Smooth muscle cell (in vitro differentiated cells): ENCODE measurements around the gene NUDCD3. TPM values are rescaled to one million over a fixed set of nuclear protein-coding genes. Genes with fewer than 3 reads are reported as not detected.
"Not testable (repeated sequence)": the region's sequence is repeated elsewhere in the genome, so short reads cannot be mapped to it uniquely, and the experiment has no call there.

Source experiments
- DNase-seq: peaks from one replicate; lab custom pipeline; 2025; ENCODE audit not compliant: unreplicated experiment; lab: John Stamatoyannopoulos, UW
- H2AFZ ChIP-seq: fragments of 200-600 bp; sonication (generic); 2 replicates; pipeline ENCODE4 v1.6.0; 2016; ENCODE audit warnings: antibody characterized with exemption, low read depth, mild to moderate bottlenecking
- H3F3A ChIP-seq: fragments of 200-600 bp; sonication (generic); 2 replicates; pipeline ENCODE4 v1.6.0; 2017; ENCODE audit warnings: antibody characterized with exemption, low read depth
- H3K27ac ChIP-seq: fragments of 200-600 bp; sonication (generic); 2 replicates; pipeline ENCODE4 v1.5.1; 2016; ENCODE audit warnings: low read depth, mild to moderate bottlenecking
- H3K27me3 ChIP-seq: fragments of 200-600 bp; sonication (generic); 2 replicates; pipeline ENCODE4 v1.6.1; 2016; ENCODE audit warnings: low read depth, mild to moderate bottlenecking
- H3K36me3 ChIP-seq: fragments of 200-600 bp; sonication (generic); 2 replicates; pipeline ENCODE4 v1.5.1; 2016; ENCODE audit warnings: low read depth
- H3K4me1 ChIP-seq: fragments of 200-600 bp; sonication (generic); 2 replicates; pipeline ENCODE4 v1.5.1; 2016; ENCODE audit warnings: low read depth
- H3K4me2 ChIP-seq: fragments of 200-600 bp; sonication (generic); 2 replicates; pipeline ENCODE4 v1.6.0; 2016; ENCODE audit warnings: mild to moderate bottlenecking
- H3K4me3 ChIP-seq: fragments of 200-600 bp; sonication (generic); 2 replicates; pipeline ENCODE4 v1.5.1; 2016; ENCODE audit warnings: mild to moderate bottlenecking
- H3K79me2 ChIP-seq: fragments of 200-600 bp; sonication (generic); 2 replicates; pipeline ENCODE4 v1.6.0; 2016; ENCODE audit warnings: low read depth, mild to moderate bottlenecking
- H3K9ac ChIP-seq: fragments of 200-600 bp; sonication (generic); 2 replicates; pipeline ENCODE4 v1.6.0; 2016; ENCODE audit warnings: low read depth
- H3K9me3 ChIP-seq: fragments of 200-600 bp; sonication (generic); replicated peaks from 2 replicates; pipeline ENCODE4 v1.5.1; 2016; ENCODE audit warnings: low read depth
- H4K20me1 ChIP-seq: fragments of 200-600 bp; sonication (generic); 2 replicates; pipeline ENCODE4 v1.6.0; 2016; ENCODE audit warnings: low read depth
- CTCF ChIP-seq: fragments of 200-600 bp; sonication (generic); IDR thresholded peaks from 2 replicates; pipeline ENCODE4 v1.5.1; 2017; ENCODE audit warnings: borderline replicate concordance, mild to moderate bottlenecking, antibody characterized with exemption; ENCODE audit not compliant: insufficient read depth, poor library complexity, severe bottlenecking
- WGBS: methylation state at CpG from one replicate; pipeline ENCODE4 v1.1.7; 2016; ENCODE audit warnings: low lambda C conversion rate; 5-methylcytosine and 5-hydroxymethylcytosine counted together
- polyA plus RNA-seq: library from polyadenylated mRNA; unstranded; fragments of >200 nt; fragmentation: Nextera tagmentation; extraction: Ambion mirVana; gene quantifications from 2 replicates; pipeline ENCODE4 v1.2.1, GENCODE V29; 2016
- total RNA-seq: library from RNA; depleted of rRNA; stranded (reverse); fragments of >200 nt; gene quantifications from 2 replicates; pipeline ENCODE4 v1.2.3, GENCODE V29; 2014

The NUDCD3 gene
- total and polyA plus RNA-seq, 2 experiments from 2014 or later = 32.2 to 56.3 TPM

GRCh38 chr7:44511863-44512468, 21.5 kb upstream of the NUDCD3 start:
- Histone ChIP-seq H3K79me2 (no peaks in the 10 kb centered on the region), H4K20me1 (no peaks in the 10 kb centered on the region), H3K9me3 (no peaks in the 10 kb centered on the region), H3K27me3 (no peaks in the 10 kb centered on the region), H3K27ac (no peak overlapping the region), H3K4me1 (no peaks in the 10 kb centered on the region), H3F3A (no peaks in the 10 kb centered on the region), H3K4me2 (no peak overlapping the region), H3K9ac (no peak overlapping the region), H3K4me3 (no peak overlapping the region), H3K36me3 (no peaks in the 10 kb centered on the region), H2AFZ (no peak overlapping the region)
- TF ChIP-seq CTCF = no peak
- 75% methylated on average over 4 of the region's 4 CpGs for WGBS
- no peak for DNase-seq

- no peak overlapping the region for H3K4me3 ChIP-seq
- no peak for TF ChIP-seq CTCF
- H3K27ac ChIP-seq = no peak overlapping the region
- H3K9ac ChIP-seq = no peak overlapping the region
- no peaks in the 10 kb centered on the region for H3F3A ChIP-seq
- 86% methylated on average over 1 of the region's 1 CpG for WGBS
- H3K4me1 ChIP-seq = no peaks in the 10 kb centered on the region
- H3K9me3 ChIP-seq = no peaks in the 10 kb centered on the region
- no peaks in the 10 kb centered on the region for H3K36me3 ChIP-seq
- no peak overlapping the region for H2AFZ ChIP-seq
- no peaks in the 10 kb centered on the region for H3K27me3 ChIP-seq
- H3K4me2 ChIP-seq = no peak overlapping the region
- no peaks in the 10 kb centered on the region for H4K20me1 ChIP-seq
- no peaks in the 10 kb centered on the region for H3K79me2 ChIP-seq
- no peak for DNase-seq
Measured at GRCh38 chr7:44511236-44511635, 20.8 kb upstream of the NUDCD3 start.

- Histone ChIP-seq H3K4me3 (no peak overlapping the region), H3K27ac (no peak overlapping the region), H3K36me3 (no peaks in the 10 kb centered on the region), H3F3A (no peaks in the 10 kb centered on the region), H3K9me3 (no peaks in the 10 kb centered on the region), H3K27me3 (peaks cover under 1% of the 10 kb centered on the region), H3K4me1 (no peaks in the 10 kb centered on the region), H3K4me2 (no peak overlapping the region), H4K20me1 (no peaks in the 10 kb centered on the region), H3K79me2 (no peaks in the 10 kb centered on the region), H2AFZ (no peak overlapping the region), H3K9ac (no peak overlapping the region)
- no peak for DNase-seq
- TF ChIP-seq CTCF = no peak
- WGBS = 66% methylated on average over 2 of the region's 2 CpGs
Measured at GRCh38 chr7:44508328-44509030, 18.0 kb upstream of the NUDCD3 start.

GRCh38 chr7:44506592-44507288, 16.3 kb upstream of the NUDCD3 start:
- not testable (repeated sequence) for DNase-seq, H3K9me3 ChIP-seq, H4K20me1 ChIP-seq, H3K9ac ChIP-seq, H3F3A ChIP-seq, H2AFZ ChIP-seq, H3K4me1 ChIP-seq, H3K27ac ChIP-seq, H3K79me2 ChIP-seq, H3K36me3 ChIP-seq, H3K4me3 ChIP-seq, H3K4me2 ChIP-seq
- WGBS = 76% methylated on average over 3 of the region's 3 CpGs
- H3K27me3 ChIP-seq = peaks cover 11% of the 10 kb centered on the region
